Measurements from ENCODE around the gene PRDM8. TPM values are rescaled to one million over a fixed set of nuclear protein-coding genes. Genes with fewer than 3 reads are reported as not detected.

Gene PRDM8
- total and polyA plus RNA-seq, 7 donors = 1.2 to 17.4 (median 14.9) TPM; not detected in 1

DNA sequence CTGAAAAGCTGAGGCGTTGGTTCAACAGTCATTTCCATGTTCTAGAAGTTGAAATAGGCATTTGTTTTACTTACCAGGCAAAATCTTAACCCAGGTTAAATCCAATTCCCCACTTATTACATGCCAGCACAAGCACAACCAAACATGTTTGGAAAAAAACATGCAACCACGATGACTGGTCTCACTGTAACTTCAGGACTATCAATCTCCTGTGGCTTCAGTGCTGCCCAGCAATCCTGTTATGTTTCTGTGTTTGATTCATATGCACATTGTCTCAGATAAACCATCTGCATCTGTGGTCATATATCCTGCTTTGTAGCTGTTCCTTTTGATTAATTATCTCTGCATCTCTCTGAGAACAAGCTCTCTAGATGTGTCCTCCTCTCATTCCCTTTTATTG lies 28.3 kb downstream of the PRDM8 start:
- H3K27me3 ChIP-seq = no peaks in the 10 kb centered on the region

DNA sequence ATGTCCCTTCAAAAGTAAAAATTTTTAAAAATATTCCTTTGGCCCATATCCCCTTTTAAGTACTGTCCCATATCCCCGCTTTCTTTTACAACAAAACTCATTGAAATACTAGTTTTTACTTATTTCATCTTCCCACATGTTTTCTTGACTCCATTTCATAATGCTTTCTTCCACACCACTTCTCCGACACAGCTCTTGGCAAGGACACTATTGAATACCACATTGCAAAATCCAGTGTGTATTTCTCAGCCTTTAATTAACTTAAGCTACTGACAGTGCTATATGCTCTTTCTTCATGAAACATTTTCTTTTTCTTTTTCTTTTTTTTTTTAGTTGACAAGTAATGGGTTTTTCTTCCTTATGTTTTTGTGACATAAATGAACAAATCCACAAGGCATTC lies 28.8 kb downstream of the PRDM8 start:
- intact Hi-C loops (cut with DNase I) = no loop called here
- whole genome bisulfite sequencing, 2 donors = 46 to 49% methylated on average over 2 of the region's 2 CpGs

More for the DNA sequence above, 28.3 kb downstream of the PRDM8 start:
- no peak for DNase-seq
- Histone ChIP-seq H3K9me3 (no peaks in the 10 kb centered on the region), H3K4me3 (no peak overlapping the region), H3K27ac (no peak overlapping the region), H3K36me3 (no peaks in the 10 kb centered on the region), H3K4me1 (no peaks in the 10 kb centered on the region)
- WGBS, 2 donors = 70 to 74% methylated on average over 2 of the region's 2 CpGs
- intact Hi-C loops (cut with DNase I) = no loop called here
- TF ChIP-seq, protein P1, sequence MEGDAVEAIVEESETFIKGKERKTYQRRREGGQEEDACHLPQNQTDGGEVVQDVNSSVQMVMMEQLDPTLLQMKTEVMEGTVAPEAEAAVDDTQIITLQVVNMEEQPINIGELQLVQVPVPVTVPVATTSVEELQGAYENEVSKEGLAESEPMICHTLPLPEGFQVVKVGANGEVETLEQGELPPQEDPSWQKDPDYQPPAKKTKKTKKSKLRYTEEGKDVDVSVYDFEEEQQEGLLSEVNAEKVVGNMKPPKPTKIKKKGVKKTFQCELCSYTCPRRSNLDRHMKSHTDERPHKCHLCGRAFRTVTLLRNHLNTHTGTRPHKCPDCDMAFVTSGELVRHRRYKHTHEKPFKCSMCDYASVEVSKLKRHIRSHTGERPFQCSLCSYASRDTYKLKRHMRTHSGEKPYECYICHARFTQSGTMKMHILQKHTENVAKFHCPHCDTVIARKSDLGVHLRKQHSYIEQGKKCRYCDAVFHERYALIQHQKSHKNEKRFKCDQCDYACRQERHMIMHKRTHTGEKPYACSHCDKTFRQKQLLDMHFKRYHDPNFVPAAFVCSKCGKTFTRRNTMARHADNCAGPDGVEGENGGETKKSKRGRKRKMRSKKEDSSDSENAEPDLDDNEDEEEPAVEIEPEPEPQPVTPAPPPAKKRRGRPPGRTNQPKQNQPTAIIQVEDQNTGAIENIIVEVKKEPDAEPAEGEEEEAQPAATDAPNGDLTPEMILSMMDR (IDR thresholded peaks at IDR 0.05) = no peak
- TF ChIP-seq EP300 (IDR thresholded peaks at IDR 0.05) (no peak), POLR2A (IDR thresholded peaks at IDR 0.05) (no peak), POLR2AphosphoS5 (IDR thresholded peaks at IDR 0.05) (no peak)

DNA sequence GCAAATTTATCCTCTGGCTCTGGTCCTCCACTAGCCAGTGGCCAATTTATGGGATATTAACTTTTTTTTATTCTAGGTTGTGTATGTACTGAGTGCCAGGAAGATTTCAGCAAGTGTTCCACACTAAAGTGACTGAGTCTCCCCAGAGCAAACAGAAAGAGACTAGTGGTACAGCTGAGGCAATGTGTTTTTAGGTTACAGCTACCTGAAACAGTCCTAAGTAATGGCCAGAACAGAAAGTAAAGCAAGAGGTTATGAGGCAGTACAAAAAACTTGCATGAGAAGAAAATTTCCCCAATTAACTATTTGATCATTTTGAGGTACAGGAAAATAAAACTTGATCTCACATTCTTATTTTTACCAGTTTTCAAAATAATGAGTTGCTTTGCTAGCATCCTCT lies 31.2 kb downstream of the PRDM8 start:
- Histone ChIP-seq H3K9me3 (no peaks in the 10 kb centered on the region), H3K36me3 (no peaks in the 10 kb centered on the region), H3K27ac (no peak overlapping the region), H3K4me1 (no peaks in the 10 kb centered on the region), H3K4me3 (no peak overlapping the region), H3K27me3 (no peaks in the 10 kb centered on the region)
- DNase-seq = no peak
- intact Hi-C loops (cut with DNase I) = no loop called here
- no peak for TF ChIP-seq EP300 (IDR thresholded peaks at IDR 0.05)
- TF ChIP-seq, protein P1 (IDR thresholded peaks at IDR 0.05) = no peak
- no peak for TF ChIP-seq POLR2AphosphoS5 (IDR thresholded peaks at IDR 0.05)
- TF ChIP-seq POLR2A (IDR thresholded peaks at IDR 0.05) = no peak

More for the DNA sequence above, 28.8 kb downstream of the PRDM8 start:
- Histone ChIP-seq H3K9me3 (no peaks in the 10 kb centered on the region), H3K27me3 (no peaks in the 10 kb centered on the region), H3K36me3 (no peaks in the 10 kb centered on the region), H3K4me3 (no peak overlapping the region), H3K4me1 (no peaks in the 10 kb centered on the region), H3K27ac (no peak overlapping the region)
- DNase-seq = no peak
- no peak for TF ChIP-seq POLR2AphosphoS5 (IDR thresholded peaks at IDR 0.05)
- no peak for TF ChIP-seq EP300 (IDR thresholded peaks at IDR 0.05)
- TF ChIP-seq, protein P1 (IDR thresholded peaks at IDR 0.05) = no peak
- TF ChIP-seq POLR2A (IDR thresholded peaks at IDR 0.05) = no peak

DNA sequence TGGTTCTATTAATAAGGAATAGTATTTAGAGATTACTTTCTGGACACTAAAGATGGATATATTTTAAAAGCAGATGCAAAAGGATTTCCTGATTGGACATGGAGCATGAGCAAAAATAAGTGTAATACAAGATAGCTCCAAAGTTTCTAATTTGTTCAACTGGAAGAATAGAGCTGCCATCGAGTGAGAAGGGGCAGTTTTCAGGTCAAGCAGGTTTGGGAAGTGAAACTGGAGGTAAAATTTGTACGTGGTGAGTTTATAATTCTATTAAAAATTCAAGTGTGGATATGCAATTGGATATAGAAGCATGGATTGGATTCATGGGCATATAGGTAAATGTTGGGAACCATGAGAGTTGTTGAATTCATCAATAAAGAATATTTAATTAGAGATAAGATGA lies 31.8 kb downstream of the PRDM8 start:
- Histone ChIP-seq H3K36me3 (no peaks in the 10 kb centered on the region), H3K27me3 (no peaks in the 10 kb centered on the region), H3K9me3 (no peaks in the 10 kb centered on the region), H3K27ac (no peak overlapping the region), H3K4me1 (no peaks in the 10 kb centered on the region), H3K4me3 (no peak overlapping the region)
- WGBS, 2 donors = 44 to 58% methylated on average over 2 of the region's 2 CpGs
- intact Hi-C loops (cut with DNase I) = no loop called here
- TF ChIP-seq EP300 (IDR thresholded peaks at IDR 0.05) = no peak
- TF ChIP-seq POLR2AphosphoS5 (IDR thresholded peaks at IDR 0.05) = no peak
- TF ChIP-seq, protein P1 (IDR thresholded peaks at IDR 0.05) = no peak
- no peak for TF ChIP-seq POLR2A (IDR thresholded peaks at IDR 0.05)
- no peak for DNase-seq

DNA sequence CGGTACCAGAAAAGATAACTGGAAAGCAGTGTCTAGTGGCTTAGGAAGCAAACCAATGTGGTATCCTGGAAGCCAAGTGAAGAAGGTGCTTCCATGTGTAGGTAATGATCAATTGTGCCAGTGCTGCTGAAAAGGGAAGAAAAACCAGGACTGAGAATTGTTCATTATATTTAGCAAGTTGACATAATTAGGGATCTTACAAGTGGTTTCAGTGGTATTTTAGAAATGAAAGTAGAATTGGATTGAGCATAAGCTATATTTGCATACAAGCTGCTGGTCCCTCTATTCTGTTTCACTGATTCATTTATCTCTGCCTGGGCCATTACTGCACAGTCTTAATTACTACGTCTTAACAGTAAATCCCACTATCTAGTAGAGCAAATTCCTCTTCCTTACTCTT lies 32.3 kb downstream of the PRDM8 start:
- H3K4me3 ChIP-seq = no peak overlapping the region
- TF ChIP-seq EP300 (IDR thresholded peaks at IDR 0.05) (no peak), POLR2AphosphoS5 (IDR thresholded peaks at IDR 0.05) (no peak), POLR2A (IDR thresholded peaks at IDR 0.05) (no peak)
- TF ChIP-seq, protein P1 (IDR thresholded peaks at IDR 0.05) = no peak
- no peak for DNase-seq
- no peaks in the 10 kb centered on the region for H3K27me3 ChIP-seq
- no peaks in the 10 kb centered on the region for H3K9me3 ChIP-seq
- no peaks in the 10 kb centered on the region for H3K4me1 ChIP-seq
- no peak overlapping the region for H3K27ac ChIP-seq
- intact Hi-C loops (cut with DNase I) = no loop called here
- H3K36me3 ChIP-seq = no peaks in the 10 kb centered on the region
- 88 to 89% methylated on average over 2 of the region's 2 CpGs for WGBS, 2 donors

Measured in sigmoid colon (tissue), 7 donors.